ENCODE measurements around the gene EPB42.
"Not testable (repeated sequence)": the region's sequence is repeated elsewhere in the genome, so short reads cannot be mapped to it uniquely, and the experiment has no call there.

The EPB42 gene

DNA sequence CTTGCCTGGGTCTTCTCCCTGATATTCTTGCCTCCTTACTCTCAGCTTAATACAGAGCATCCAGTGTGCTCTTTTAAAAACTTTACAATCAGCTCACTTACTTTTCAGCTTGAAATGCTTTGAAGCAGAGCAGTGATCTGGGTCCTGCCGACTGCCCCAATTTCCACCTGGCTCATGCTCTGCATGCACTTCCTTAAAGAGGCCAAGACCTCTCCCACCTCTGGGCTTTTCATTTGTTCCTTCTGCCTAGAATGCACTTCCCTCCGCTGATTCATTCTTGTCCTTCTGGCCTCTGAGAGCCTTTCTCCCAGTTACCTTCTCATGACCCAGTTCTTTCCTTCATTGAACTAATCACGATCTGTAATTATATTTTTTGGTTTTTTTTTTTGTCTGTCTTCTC lies 37.5 kb downstream of the EPB42 start:
- peaks cover 5% of the 10 kb centered on the region for H3K36me3 ChIP-seq (ENCODE audit: control insufficient read depth, insufficient read depth, low read length, severe bottlenecking)
- no peak for DNase-seq (ENCODE audit: low read depth)
- no peaks in the 10 kb centered on the region for H3K9me3 ChIP-seq (ENCODE audit: control insufficient read depth, low read length)
- no peaks in the 10 kb centered on the region for H3K27me3 ChIP-seq (replicated peaks; ENCODE audit: control insufficient read depth, insufficient read depth, low read length)
- H3K9ac ChIP-seq (ENCODE audit: low read length), result no peak overlapping the region
- no peak overlapping the region for H3K4me3 ChIP-seq (ENCODE audit: low read length)
- peaks cover 20% of the 10 kb centered on the region for H3K4me1 ChIP-seq (ENCODE audit: control insufficient read depth, insufficient read depth, low read length)

DNA sequence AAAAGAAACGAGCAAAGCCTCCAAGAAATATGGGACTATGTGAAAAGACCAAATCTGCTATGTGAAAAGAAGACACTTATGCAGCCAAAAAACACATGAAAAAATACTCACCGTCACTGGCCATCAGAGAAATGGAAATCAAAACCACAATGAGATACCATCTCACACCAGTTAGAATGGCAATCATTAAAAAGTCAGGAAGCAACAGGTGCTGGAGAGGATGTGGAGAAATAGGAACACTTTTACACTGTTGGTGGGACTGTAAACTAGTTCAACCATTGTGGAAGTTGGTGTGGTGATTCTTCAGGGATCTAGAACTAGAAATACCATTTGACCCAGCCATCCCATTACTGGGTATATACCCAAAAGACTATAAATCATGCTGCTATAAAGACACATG lies 43.7 kb downstream of the EPB42 start:
- DNase-seq (ENCODE audit: low read depth); H3K9me3 ChIP-seq (ENCODE audit: control insufficient read depth, low read length); H3K9ac ChIP-seq (ENCODE audit: low read length); H3K27me3 ChIP-seq (replicated peaks; ENCODE audit: control insufficient read depth, insufficient read depth, low read length); H3K4me3 ChIP-seq (ENCODE audit: low read length): not testable (repeated sequence)
- Histone ChIP-seq H3K36me3 (ENCODE audit: control insufficient read depth, insufficient read depth, low read length, severe bottlenecking) (peaks cover 18% of the 10 kb centered on the region), H3K4me1 (ENCODE audit: control insufficient read depth, insufficient read depth, low read length) (peaks cover 11% of the 10 kb centered on the region)

DNA sequence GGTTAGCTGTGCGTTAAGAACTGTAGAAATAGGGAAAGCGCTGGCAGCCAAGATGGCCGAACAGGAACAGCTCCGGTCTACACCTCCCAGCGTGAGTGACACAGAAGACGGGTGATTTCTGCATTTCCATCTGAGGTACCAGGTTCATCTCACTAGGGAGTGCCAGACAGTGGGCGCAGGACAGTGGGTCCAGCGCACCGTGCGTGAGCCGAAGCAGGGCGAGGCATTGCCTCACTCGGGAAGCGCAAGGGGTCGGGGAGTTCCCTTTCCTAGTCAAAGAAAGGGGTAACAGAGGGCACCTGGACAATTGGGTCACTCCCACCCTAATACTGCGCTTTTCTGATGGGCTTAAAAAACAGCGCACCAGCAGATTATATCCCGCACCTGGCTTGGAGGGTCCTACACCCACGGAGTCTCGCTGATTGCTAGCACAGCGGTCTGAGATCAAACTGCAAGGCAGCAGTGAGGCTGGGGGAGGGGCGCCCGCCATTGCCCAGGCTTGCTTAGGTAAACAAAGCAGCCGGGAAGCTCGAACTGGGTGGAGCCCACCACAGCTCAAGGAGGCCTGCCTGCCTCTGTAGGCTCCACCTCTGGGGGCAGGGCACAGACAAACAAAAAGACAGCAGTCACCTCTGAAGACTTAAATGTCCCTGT lies 45.0 kb downstream of the EPB42 start:
- H3K36me3 ChIP-seq (ENCODE audit: control insufficient read depth, insufficient read depth, low read length, severe bottlenecking), result peaks cover 21% of the 10 kb centered on the region
- not testable (repeated sequence) for H3K4me1 ChIP-seq (ENCODE audit: control insufficient read depth, insufficient read depth, low read length)

DNA sequence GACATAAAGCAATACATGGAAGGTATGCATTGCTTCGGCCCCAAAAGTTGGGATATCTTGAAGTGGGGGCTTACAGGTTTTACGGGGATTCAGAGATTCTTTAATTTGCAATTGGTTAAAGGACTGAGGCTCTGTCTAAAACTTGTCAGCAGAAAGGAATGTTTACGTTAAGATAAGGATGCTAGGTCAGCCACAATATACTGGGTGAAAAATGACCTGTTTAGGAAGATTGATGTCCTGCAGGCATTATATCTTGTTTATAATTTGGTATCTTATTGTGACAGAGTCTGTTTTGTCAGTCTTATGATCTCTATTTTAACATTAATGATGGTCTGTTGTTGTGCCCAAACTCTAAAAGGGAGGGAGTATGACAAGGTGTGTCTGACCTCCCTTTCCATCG lies 50.9 kb downstream of the EPB42 start:
- H3K4me3 ChIP-seq (ENCODE audit: low read length), result no peak overlapping the region
- peaks cover 19% of the 10 kb centered on the region for H3K36me3 ChIP-seq (ENCODE audit: control insufficient read depth, insufficient read depth, low read length, severe bottlenecking)
- DNase-seq (ENCODE audit: low read depth), result no peak
- H3K9me3 ChIP-seq (ENCODE audit: control insufficient read depth, low read length), result no peaks in the 10 kb centered on the region
- no peaks in the 10 kb centered on the region for H3K27me3 ChIP-seq (replicated peaks; ENCODE audit: control insufficient read depth, insufficient read depth, low read length)
- no peak overlapping the region for H3K9ac ChIP-seq (ENCODE audit: low read length)
- H3K4me1 ChIP-seq (ENCODE audit: control insufficient read depth, insufficient read depth, low read length), result no peaks in the 10 kb centered on the region

More for the DNA sequence above, 45.0 kb downstream of the EPB42 start:
- not testable (repeated sequence) for H3K9me3 ChIP-seq (ENCODE audit: control insufficient read depth, low read length); H3K9ac ChIP-seq (ENCODE audit: low read length); DNase-seq (ENCODE audit: low read depth); H3K27me3 ChIP-seq (replicated peaks; ENCODE audit: control insufficient read depth, insufficient read depth, low read length); H3K4me3 ChIP-seq (ENCODE audit: low read length)

DNA sequence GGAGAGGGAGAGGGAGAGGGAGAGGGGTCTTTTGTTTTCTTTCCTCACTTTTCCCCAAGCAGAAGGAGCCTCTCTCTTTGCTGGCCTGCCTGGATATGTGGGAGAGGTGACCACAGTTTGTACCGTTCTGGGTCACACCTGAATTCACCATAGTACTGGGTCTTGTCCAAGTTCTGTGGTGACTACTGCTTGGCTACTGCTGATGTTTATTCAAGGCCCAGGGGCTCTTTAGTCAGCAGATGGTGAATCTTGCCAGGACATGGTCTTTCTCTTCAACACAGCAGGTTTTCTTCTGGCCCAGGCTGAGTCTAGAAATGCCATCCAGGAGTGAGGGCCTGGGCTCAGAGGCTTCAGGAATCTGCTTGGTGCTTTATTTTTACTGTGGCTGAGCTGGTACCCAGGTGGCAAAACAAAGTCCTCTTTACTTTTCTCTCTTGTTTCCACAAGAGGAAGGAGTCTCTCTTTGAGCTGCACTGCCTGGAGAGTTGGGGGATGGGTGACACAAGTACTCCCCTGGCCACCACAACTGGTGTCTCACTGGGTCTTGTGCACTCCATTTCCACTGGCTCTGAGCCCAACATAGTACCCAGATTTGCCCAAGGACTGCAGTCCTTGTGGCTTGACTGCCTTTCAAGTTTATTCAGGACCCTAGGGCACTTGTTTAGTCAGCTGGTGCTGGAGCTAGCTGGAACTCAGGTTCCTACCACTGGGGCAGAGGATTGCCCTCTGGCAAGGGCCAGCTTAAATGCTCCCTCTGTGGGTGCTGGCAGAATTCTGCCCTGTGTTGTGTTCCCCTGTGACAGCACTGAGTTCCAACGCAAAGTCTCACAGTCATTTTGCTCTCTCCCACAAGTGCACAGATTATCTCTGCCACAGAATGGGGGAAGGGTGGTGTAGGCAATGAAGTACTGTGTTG lies 52.4 kb downstream of the EPB42 start:
- Histone ChIP-seq H3K36me3 (ENCODE audit: control insufficient read depth, insufficient read depth, low read length, severe bottlenecking) (peaks cover 27% of the 10 kb centered on the region), H3K27me3 (replicated peaks; ENCODE audit: control insufficient read depth, insufficient read depth, low read length) (no peaks in the 10 kb centered on the region), H3K4me3 (ENCODE audit: low read length) (no peak overlapping the region)

DNA sequence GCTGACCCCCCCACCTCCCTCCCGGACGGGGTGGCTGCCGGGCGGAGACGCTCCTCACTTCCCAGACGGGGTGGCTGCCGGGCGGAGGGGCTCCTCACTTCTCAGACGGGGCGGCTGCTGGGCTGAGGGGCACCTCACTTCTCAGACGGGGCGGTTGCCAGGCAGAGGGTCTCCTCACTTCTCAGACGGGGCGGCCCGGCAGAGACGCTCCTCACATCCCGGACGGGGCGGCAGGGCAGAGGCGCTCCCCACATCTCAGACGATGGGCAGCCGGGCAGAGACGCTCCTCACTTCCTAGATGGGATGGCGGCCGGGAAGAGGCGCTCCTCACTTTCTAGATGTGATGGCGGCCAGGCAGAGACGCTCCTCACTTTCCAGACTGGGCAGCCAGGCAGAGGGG lies 53.6 kb downstream of the EPB42 start:
- H3K27me3 ChIP-seq (replicated peaks; ENCODE audit: control insufficient read depth, insufficient read depth, low read length); DNase-seq (ENCODE audit: low read depth); H3K4me3 ChIP-seq (ENCODE audit: low read length); H3K9me3 ChIP-seq (ENCODE audit: control insufficient read depth, low read length); H3K4me1 ChIP-seq (ENCODE audit: control insufficient read depth, insufficient read depth, low read length); H3K9ac ChIP-seq (ENCODE audit: low read length): not testable (repeated sequence)
- peaks cover 21% of the 10 kb centered on the region for H3K36me3 ChIP-seq (ENCODE audit: control insufficient read depth, insufficient read depth, low read length, severe bottlenecking)

More for the DNA sequence above, 52.4 kb downstream of the EPB42 start:
- Histone ChIP-seq H3K9me3 (ENCODE audit: control insufficient read depth, low read length) (no peaks in the 10 kb centered on the region), H3K9ac (ENCODE audit: low read length) (no peak overlapping the region), H3K4me1 (ENCODE audit: control insufficient read depth, insufficient read depth, low read length) (no peaks in the 10 kb centered on the region)
- DNase-seq (ENCODE audit: low read depth), result no peak

DNA sequence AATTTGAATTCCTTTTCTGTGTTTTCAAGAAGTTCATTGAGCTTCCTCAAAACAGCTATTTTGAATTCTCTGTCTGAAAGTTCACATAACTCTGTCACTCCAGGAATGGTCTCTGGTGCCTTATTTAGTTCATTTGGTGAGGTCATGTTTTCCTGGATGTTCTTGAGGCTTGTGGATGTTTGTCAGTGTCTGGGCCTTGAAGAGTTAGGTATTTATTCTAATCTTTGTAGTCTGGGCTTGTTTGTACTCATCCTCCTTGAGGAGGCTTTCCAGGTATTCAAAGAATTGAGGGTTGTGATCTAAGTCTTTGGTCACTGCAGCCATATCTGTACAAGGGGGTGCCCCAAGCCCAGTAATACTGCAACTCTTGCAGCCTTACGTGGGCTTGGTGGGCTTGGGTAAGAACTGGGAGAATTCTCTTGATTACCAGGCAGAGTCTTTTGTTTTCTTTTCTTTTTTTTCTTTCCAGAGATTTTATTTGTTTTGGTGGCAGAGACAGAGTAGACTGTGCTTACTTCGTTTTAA lies 55.0 kb downstream of the EPB42 start:
- Histone ChIP-seq H3K9ac (ENCODE audit: low read length) (no peak overlapping the region), H3K4me1 (ENCODE audit: control insufficient read depth, insufficient read depth, low read length) (no peaks in the 10 kb centered on the region), H3K27me3 (replicated peaks; ENCODE audit: control insufficient read depth, insufficient read depth, low read length) (no peaks in the 10 kb centered on the region), H3K4me3 (ENCODE audit: low read length) (no peak overlapping the region), H3K9me3 (ENCODE audit: control insufficient read depth, low read length) (no peaks in the 10 kb centered on the region), H3K36me3 (ENCODE audit: control insufficient read depth, insufficient read depth, low read length, severe bottlenecking) (peaks cover 23% of the 10 kb centered on the region)
- DNase-seq (ENCODE audit: low read depth), result no peak

DNA sequence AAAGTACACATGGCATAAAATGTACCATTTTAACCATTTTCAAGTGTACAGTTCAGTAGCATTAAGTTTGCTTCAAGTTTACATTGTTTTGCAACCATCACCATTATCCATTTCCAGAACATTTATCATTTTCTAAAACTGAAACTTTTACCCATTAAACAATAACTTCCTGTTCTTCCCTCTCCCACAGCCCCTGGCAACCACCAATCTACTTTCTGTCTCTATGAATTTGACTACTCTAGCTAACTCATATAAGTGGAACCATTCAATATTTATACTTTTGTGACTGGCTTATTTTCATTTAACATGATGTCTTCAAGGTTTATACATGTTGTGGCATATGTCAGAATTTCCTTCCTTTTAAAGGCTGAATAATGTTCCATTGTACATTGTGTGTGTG lies 67.5 kb downstream of the EPB42 start:
- Histone ChIP-seq H3K36me3 (ENCODE audit: control insufficient read depth, insufficient read depth, low read length, severe bottlenecking) (peaks cover 25% of the 10 kb centered on the region), H3K9me3 (ENCODE audit: control insufficient read depth, low read length) (no peaks in the 10 kb centered on the region), H3K27me3 (replicated peaks; ENCODE audit: control insufficient read depth, insufficient read depth, low read length) (no peaks in the 10 kb centered on the region), H3K9ac (ENCODE audit: low read length) (no peak overlapping the region), H3K4me3 (ENCODE audit: low read length) (no peak overlapping the region), H3K4me1 (ENCODE audit: control insufficient read depth, insufficient read depth, low read length) (no peaks in the 10 kb centered on the region)
- DNase-seq (ENCODE audit: low read depth), result no peak

DNA sequence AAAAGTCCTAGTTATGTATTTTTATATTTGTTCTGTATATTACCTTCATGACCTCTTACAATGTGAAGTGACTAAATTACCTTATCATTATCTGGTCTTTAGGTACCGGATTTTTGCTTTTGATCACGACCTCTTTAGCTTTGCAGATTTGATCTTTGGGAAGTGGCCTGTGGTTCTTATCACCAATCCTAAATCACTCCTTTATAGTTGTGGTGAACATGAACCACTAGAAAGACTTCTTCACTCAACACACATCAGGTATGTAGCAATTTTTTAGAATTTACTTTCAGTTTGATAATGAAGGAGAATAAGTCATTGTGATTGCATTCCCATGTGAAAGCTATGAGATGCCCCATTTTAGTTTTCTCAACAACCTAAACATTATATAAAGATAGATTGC lies 69.1 kb downstream of the EPB42 start:
- Histone ChIP-seq H3K4me3 (ENCODE audit: low read length) (no peak overlapping the region), H3K9ac (ENCODE audit: low read length) (no peak overlapping the region), H3K36me3 (ENCODE audit: control insufficient read depth, insufficient read depth, low read length, severe bottlenecking) (peaks cover 36% of the 10 kb centered on the region), H3K9me3 (ENCODE audit: control insufficient read depth, low read length) (no peaks in the 10 kb centered on the region), H3K27me3 (replicated peaks; ENCODE audit: control insufficient read depth, insufficient read depth, low read length) (no peaks in the 10 kb centered on the region), H3K4me1 (ENCODE audit: control insufficient read depth, insufficient read depth, low read length) (no peaks in the 10 kb centered on the region)
- no peak for DNase-seq (ENCODE audit: low read depth)

DNA sequence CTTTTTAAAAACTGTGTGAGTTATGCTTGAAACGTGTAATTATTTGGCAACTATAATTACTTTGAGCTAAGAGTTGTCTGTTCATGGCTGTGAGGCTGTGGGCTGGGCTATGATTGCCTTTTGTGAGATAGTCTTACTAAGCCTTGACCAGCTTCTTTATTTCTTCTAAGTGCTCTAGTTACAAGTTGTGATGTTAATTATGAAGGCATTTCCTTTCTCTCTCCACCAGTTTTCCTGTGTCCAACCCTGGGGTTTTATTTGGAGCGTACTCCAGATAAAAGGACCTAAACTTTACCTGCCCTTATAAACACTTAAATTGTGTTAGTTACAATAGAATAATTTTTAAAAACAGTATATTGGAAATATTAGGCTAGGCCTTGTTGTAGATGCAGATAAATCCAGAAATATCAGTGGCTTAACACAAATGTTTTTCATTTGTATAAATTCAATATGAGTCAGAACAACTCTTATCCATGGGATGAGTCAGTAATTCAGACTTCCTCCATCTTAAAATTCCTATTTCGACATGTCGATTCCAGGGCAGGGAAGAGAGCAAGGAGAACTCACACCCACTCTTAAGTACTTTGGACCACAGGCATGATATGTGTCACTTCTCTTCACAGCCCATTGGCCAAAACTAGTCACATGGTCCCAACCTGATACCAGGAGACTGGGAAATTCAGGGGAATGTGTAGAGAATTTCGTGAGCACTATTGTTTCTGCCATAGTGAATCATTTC lies 70.5 kb downstream of the EPB42 start:
- DNase-seq (ENCODE audit: low read depth), result peak; percentile 85
- Histone ChIP-seq H3K36me3 (ENCODE audit: control insufficient read depth, insufficient read depth, low read length, severe bottlenecking) (peaks cover 37% of the 10 kb centered on the region), H3K9me3 (ENCODE audit: control insufficient read depth, low read length) (no peaks in the 10 kb centered on the region), H3K4me1 (ENCODE audit: control insufficient read depth, insufficient read depth, low read length) (no peaks in the 10 kb centered on the region), H3K9ac (ENCODE audit: low read length) (no peak overlapping the region), H3K4me3 (ENCODE audit: low read length) (no peak overlapping the region), H3K27me3 (replicated peaks; ENCODE audit: control insufficient read depth, insufficient read depth, low read length) (no peaks in the 10 kb centered on the region)

Data from adipocyte (in vitro differentiated cells).